GM12874 (cell line): Measurements from ENCODE around the gene FAM117B.

ENCODE experiments used
- TF ChIP-seq, protein P1 (sequence below): IDR thresholded peaks from 2 replicates; pipeline ENCODE4 v1.5.1; 2011; ENCODE audit warnings: low read depth, mild to moderate bottlenecking, control low read depth, low read length, moderate library complexity; ENCODE audit not compliant: insufficient read depth

Gene FAM117B

GRCh38 chr2:202627042-202627441 is 7.7 kb upstream of the FAM117B start:
- TF ChIP-seq, protein P1, sequence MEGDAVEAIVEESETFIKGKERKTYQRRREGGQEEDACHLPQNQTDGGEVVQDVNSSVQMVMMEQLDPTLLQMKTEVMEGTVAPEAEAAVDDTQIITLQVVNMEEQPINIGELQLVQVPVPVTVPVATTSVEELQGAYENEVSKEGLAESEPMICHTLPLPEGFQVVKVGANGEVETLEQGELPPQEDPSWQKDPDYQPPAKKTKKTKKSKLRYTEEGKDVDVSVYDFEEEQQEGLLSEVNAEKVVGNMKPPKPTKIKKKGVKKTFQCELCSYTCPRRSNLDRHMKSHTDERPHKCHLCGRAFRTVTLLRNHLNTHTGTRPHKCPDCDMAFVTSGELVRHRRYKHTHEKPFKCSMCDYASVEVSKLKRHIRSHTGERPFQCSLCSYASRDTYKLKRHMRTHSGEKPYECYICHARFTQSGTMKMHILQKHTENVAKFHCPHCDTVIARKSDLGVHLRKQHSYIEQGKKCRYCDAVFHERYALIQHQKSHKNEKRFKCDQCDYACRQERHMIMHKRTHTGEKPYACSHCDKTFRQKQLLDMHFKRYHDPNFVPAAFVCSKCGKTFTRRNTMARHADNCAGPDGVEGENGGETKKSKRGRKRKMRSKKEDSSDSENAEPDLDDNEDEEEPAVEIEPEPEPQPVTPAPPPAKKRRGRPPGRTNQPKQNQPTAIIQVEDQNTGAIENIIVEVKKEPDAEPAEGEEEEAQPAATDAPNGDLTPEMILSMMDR: no peak

DNA sequence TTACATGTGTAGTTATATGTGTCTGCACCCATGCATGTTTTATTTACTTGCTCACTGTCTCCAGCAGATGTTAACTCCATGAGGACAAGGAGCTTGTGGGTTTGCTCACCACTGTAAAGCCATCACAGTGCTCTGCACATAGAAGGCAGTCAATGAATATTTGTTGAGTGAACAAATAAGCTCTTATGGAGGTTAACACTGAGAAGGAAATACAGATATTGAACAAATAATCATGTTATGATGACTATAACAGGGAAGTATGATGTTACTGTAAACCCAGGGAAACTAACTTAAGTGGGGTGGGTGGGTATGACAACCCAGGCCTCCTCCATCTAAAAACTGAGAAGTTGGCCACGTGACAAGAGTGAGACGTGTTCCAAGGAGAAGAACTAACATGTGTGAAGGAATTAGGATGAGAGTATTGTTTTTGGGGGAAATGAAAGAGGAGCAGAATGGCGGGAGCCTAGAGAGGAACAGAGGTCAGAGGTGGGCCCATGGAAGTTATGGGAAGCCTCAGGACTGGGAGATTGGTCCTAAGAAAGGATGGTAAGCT is 6.0 kb upstream of the FAM117B start:
- TF ChIP-seq, protein P1: no peak

GRCh38 chr2:202632682-202633290 is 2.0 kb upstream of the FAM117B start:
- TF ChIP-seq, protein P1: no peak

DNA sequence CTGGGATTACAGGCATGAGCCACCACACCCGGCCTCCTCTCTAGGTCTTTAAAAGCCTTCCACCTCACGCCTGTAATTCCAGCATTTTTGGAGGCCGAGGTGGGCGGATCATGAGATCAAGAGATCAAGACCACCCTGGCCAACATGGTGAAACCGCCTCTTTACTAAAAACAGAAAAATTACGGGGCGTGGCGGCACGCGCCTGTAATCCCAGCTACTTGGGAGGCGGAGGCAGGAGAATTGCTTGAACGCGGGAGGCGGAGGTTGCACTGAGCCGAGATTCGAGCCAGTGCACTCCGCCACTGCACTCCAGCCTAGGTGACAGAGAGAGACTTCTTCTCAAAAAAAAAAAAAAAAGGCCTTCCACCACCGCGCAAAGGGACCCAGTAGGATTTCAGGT is 1.3 kb upstream of the FAM117B start:
- TF ChIP-seq, protein P1: no peak

DNA sequence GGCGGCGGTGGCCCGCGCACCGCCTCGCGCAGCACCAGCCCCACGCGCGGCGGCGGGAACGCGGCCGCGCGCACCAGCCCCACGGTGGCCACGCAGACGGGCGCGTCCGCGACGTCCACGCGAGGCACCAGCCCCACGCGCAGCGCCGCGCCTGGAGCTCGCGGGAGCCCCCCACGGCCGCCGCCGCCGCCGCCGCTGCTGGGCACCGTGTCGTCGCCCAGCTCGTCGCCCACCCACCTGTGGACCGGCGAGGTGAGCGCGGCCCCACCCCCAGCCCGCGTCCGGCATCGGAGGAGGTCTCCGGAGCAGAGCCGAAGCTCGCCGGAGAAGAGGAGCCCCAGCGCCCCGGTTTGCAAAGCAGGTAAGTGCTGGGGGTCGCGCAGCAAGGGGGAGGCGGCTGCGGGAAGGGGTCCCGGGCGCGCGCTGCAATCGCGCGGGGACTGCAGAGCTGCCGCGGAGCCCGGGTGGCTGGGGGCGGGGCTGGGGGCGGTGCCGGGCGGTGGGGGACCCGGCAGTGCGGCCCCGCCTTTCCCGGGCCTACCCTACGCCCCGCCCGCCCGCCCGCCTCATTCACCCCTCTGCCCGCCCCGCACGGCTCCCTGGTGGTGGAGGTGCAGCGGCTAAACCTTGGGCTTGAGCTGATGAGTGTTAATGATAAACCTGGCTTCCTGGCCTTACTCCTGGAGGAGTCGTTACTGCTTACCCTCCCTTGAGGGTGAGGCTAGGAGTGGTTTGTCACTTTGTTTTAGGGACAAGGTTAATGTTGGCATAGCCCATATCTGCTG is 851 bp downstream of the FAM117B start:
- TF ChIP-seq, protein P1: no peak

- TF ChIP-seq, protein P1: no peak
Measured at GRCh38 chr2:202636213-202636513, 1.4 kb downstream of the FAM117B start.

DNA sequence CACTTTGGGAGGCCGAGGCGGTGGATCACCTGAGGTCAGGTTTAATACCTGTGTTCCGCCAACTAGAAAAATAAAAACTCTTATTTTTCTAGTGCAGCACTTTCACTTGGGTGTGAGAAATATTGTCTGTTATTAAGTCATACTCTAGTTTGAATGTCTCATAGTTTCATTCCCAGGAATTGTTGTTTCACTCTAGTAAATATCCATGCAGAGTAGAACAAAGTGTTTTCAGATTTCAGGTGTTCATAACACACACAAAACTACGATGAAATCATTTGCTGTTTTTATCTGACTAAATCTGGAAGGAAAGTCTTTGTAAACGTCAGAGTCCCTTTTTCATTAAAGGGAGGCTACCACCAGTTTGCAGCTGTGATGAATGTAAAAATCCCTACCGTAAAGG is 4.0 kb downstream of the FAM117B start:
- TF ChIP-seq, protein P1: no peak
